Endothelial cell of umbilical vein (primary cell): ENCODE results near the gene ADAM17. TPM values are rescaled to one million over a fixed set of nuclear protein-coding genes. Genes with fewer than 3 reads are reported as not detected.

ENCODE experiments used
- BruUV-seq: library from RNA; stranded (reverse); fragments of 400-500 nt; replicated peaks from 2 replicates; lab custom pipeline; 2021; lab: Mats Ljungman, UMichigan
- CTCF ChIA-PET: fragments of 300-600, 350-600 bp; sonication (Branson Sonifier 250); formaldehyde crosslinking; loops from one replicate; lab custom pipeline; 2021; ENCODE audit warnings: antibody characterized with exemption, inconsistent platforms; lab: Charles Lee
- POLR2A ChIA-PET: fragments of 300-600, 350-600 bp; sonication (Branson Sonifier 250); formaldehyde crosslinking; loops from one replicate; lab custom pipeline; 2021; ENCODE audit warnings: antibody characterized with exemption, inconsistent platforms; lab: Charles Lee
- DNase-seq: peaks from one replicate; pipeline ENCODE4 v3.0.0-alpha.2; 2011; ENCODE audit warnings: low read depth, low spot score
- FAIRE-seq: peaks from 2 replicates; lab custom pipeline; 2011; peaks lifted over from hg19 to GRCh38; lab: Jason Lieb, UNC
- H2AFZ ChIP-seq: 2 replicates; pipeline ENCODE4 v1.6.0; 2012; ENCODE audit warnings: low read depth, low read length, control low read depth, inconsistent platforms
- H3K27ac ChIP-seq: 2 replicates; pipeline ENCODE4 v1.5.1; 2011; ENCODE audit warnings: low read depth, mild to moderate bottlenecking, control low read depth, low read length, moderate library complexity; ENCODE audit not compliant: insufficient read depth
- H3K27me3 ChIP-seq, 2 experiments: 2 replicates each; pipeline versions ENCODE4 v1.6.0 to v1.6.1; 2011; ENCODE audit warnings: low read length in 2 of 2, mixed read lengths in 1 of 2; ENCODE audit not compliant: control insufficient read depth in 2 of 2, insufficient read depth in 2 of 2
- H3K36me3 ChIP-seq, 2 experiments: 2 replicates in 1 of 2; 3 replicates in 1 of 2; pipeline ENCODE4 v1.5.1; 2011; ENCODE audit warnings: low read length in 2 of 2, mild to moderate bottlenecking in 1 of 2, moderate library complexity in 1 of 2; ENCODE audit not compliant: control insufficient read depth in 2 of 2, insufficient read depth in 2 of 2; ENCODE audit errors: extremely low read depth in 1 of 2
- H3K4me1 ChIP-seq: 3 replicates; pipeline ENCODE4 v1.5.1; 2011; ENCODE audit warnings: mild to moderate bottlenecking, low read length; ENCODE audit not compliant: control insufficient read depth, insufficient read depth; ENCODE audit errors: extremely low read depth
- H3K4me2 ChIP-seq: 2 replicates; pipeline ENCODE4 v1.6.1; 2011; ENCODE audit warnings: low read length, control low read depth, mixed read lengths; ENCODE audit not compliant: insufficient read depth
- H3K4me3 ChIP-seq, 3 experiments: fragments of 200-600 bp in 1 of 3; sonication (generic), shearing (Covaris generic) in 1 of 3; replicated peaks in 1 of 3; 2 replicates each; pipeline ENCODE4 v1.5.1; 2011 to 2016; ENCODE audit warnings: control low read depth in 3 of 3, low read length in 3 of 3, mild to moderate bottlenecking in 2 of 3, inconsistent platforms in 1 of 3, low read depth in 1 of 3, moderate library complexity in 1 of 3; ENCODE audit not compliant: insufficient read depth in 1 of 3
- H3K79me2 ChIP-seq: 2 replicates; pipeline ENCODE4 v1.6.0; 2012; ENCODE audit warnings: low read length, inconsistent platforms; ENCODE audit not compliant: control insufficient read depth, insufficient read depth
- H3K9ac ChIP-seq: replicated peaks from 2 replicates; pipeline ENCODE3; 2011; ENCODE audit warnings: low read length, control low read depth; ENCODE audit not compliant: insufficient read depth; ENCODE audit errors: extremely low read depth
- H3K9me1 ChIP-seq: replicated peaks from 3 replicates; pipeline ENCODE4 v1.6.0; 2011; ENCODE audit warnings: mild to moderate bottlenecking, low read length; ENCODE audit not compliant: control insufficient read depth, insufficient read depth; ENCODE audit errors: extremely low read depth
- H3K9me3 ChIP-seq: replicated peaks from 2 replicates; pipeline ENCODE4 v1.5.1; 2012; ENCODE audit warnings: low read length, inconsistent platforms; ENCODE audit not compliant: control insufficient read depth, insufficient read depth
- H4K20me1 ChIP-seq: replicated peaks from 2 replicates; pipeline ENCODE3; 2011; ENCODE audit warnings: mild to moderate bottlenecking, low read length; ENCODE audit not compliant: control insufficient read depth, insufficient read depth; ENCODE audit errors: extremely low read depth
- EZH2 ChIP-seq: IDR thresholded peaks from 2 replicates; pipeline ENCODE4 v1.6.1; 2012; ENCODE audit warnings: borderline replicate concordance, low read depth, mild to moderate bottlenecking, moderate library complexity, low read length, inconsistent platforms; ENCODE audit not compliant: severe bottlenecking
- FOS ChIP-seq: IDR thresholded peaks from 2 replicates; pipeline ENCODE4 v1.6.1; 2011; ENCODE audit warnings: mild to moderate bottlenecking, low read length, moderate library complexity, borderline replicate concordance; ENCODE audit not compliant: insufficient read depth
- GATA2 ChIP-seq: IDR thresholded peaks from 2 replicates; pipeline ENCODE4 v1.7.0; 2011; ENCODE audit warnings: low read depth, mild to moderate bottlenecking, moderate library complexity, mixed read lengths, low read length; ENCODE audit not compliant: insufficient read length, insufficient read depth
- JUN ChIP-seq: IDR thresholded peaks from 2 replicates; pipeline ENCODE4 v1.6.1; 2011; ENCODE audit warnings: borderline replicate concordance, low read depth; ENCODE audit not compliant: insufficient read length, insufficient read depth
- MYC ChIP-seq: IDR thresholded peaks from one replicate; pipeline ENCODE4 v1.6.1; 2011; ENCODE audit warnings: mild to moderate bottlenecking, low read depth, low read length
- POLR2A ChIP-seq: IDR thresholded peaks from 2 replicates; pipeline ENCODE4 v1.6.1; 2012; ENCODE audit warnings: low read depth, mild to moderate bottlenecking, control low read depth, low read length
- POLR2AphosphoS5 ChIP-seq: IDR thresholded peaks from 2 replicates; pipeline ENCODE4 v1.6.1; 2012; ENCODE audit warnings: low read depth, mild to moderate bottlenecking, control low read depth, low read length, moderate library complexity; ENCODE audit not compliant: insufficient read depth
- dilution Hi-C: fragments of 300-500 bp; cut with MboI; formaldehyde crosslinking; loops from one replicate; pipeline ENCODE4 v1.15.0; 2019; ENCODE audit warnings: low sequenced_read_pairs; ENCODE audit not compliant: extremely low pct_ligation_motif_present
- intact Hi-C: fragments of 100-400 bp; cut with micrococcal nuclease; formaldehyde crosslinking; loops from one replicate; pipeline ENCODE4 v1.10.0; 2022
- polyA plus RNA-seq, 4 experiments: library from polyadenylated mRNA; depleted of rRNA in 3 of 4; stranded (reverse) in 3 of 4; unstranded in 1 of 4; fragments of >200 nt; gene quantifications; 2 replicates each; pipeline versions ENCODE4 v1.2.1 to v1.2.3, GENCODE V29; 2011 to 2012; ENCODE audit warnings: missing spikeins in 1 of 4
- total RNA-seq: library from RNA; stranded (reverse); gene quantifications from 2 replicates; pipeline ENCODE4 v1.2.3, GENCODE V29; 2021
- TF ChIP-seq, protein P1 (sequence below): IDR thresholded peaks from 2 replicates; pipeline ENCODE4 v1.6.1; 2011; ENCODE audit not compliant: insufficient read depth, insufficient read length
- TF ChIP-seq, protein P2 (sequence below), 2 donors: IDR thresholded peaks; 1 replicate in 1 of 2; 2 replicates in 1 of 2; pipeline ENCODE4 v1.5.1; 2011; ENCODE audit warnings: low read length in 2 of 2, mild to moderate bottlenecking in 2 of 2, moderate library complexity in 2 of 2, control low read depth in 1 of 2, inconsistent platforms in 1 of 2, low read depth in 1 of 2; ENCODE audit not compliant: insufficient read depth in 1 of 2; ENCODE audit errors: extremely low read depth in 1 of 2

ADAM17 gene
- total and polyA plus RNA-seq, 2 donors (not counting 3 experiments of a cell fraction or from before 2014, with no cell fraction given) = 10.6 to 57.1 TPM

GRCh38 chr2:9536504-9536903 is 19.1 kb downstream of the ADAM17 start:
- FAIRE-seq (no peak), DNase-seq (no peak)
- H3K36me3 ChIP-seq = peaks cover 0 to 3% of the 10 kb centered on the region in 2 experiments
- ChIA-PET CTCF (no interaction called here), POLR2A (no interaction called here)
- no peak overlapping the region for H3K4me3 ChIP-seq
- dilution Hi-C loops = no loop called here
- intact Hi-C loops = no loop called here
- no peak overlapping the region for H3K27ac ChIP-seq
- no peak overlapping the region for H3K4me2 ChIP-seq
- H3K9ac ChIP-seq = no peak overlapping the region
- TF ChIP-seq EZH2 (no peak), GATA2 (no peak), POLR2A (no peak), MYC (no peak), POLR2AphosphoS5 (no peak), JUN (no peak), FOS (no peak)
- TF ChIP-seq, protein P1, sequence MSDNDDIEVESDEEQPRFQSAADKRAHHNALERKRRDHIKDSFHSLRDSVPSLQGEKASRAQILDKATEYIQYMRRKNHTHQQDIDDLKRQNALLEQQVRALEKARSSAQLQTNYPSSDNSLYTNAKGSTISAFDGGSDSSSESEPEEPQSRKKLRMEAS = no peak
- TF ChIP-seq, protein P2, sequence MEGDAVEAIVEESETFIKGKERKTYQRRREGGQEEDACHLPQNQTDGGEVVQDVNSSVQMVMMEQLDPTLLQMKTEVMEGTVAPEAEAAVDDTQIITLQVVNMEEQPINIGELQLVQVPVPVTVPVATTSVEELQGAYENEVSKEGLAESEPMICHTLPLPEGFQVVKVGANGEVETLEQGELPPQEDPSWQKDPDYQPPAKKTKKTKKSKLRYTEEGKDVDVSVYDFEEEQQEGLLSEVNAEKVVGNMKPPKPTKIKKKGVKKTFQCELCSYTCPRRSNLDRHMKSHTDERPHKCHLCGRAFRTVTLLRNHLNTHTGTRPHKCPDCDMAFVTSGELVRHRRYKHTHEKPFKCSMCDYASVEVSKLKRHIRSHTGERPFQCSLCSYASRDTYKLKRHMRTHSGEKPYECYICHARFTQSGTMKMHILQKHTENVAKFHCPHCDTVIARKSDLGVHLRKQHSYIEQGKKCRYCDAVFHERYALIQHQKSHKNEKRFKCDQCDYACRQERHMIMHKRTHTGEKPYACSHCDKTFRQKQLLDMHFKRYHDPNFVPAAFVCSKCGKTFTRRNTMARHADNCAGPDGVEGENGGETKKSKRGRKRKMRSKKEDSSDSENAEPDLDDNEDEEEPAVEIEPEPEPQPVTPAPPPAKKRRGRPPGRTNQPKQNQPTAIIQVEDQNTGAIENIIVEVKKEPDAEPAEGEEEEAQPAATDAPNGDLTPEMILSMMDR (IDR thresholded peaks at IDR 0.05; ENCODE audit: extremely low read depth in 1 of 2, insufficient read depth in 1 of 2, low read depth in 1 of 2, low read length in 2 of 2) = no peak
- H4K20me1 ChIP-seq = no peaks in the 10 kb centered on the region
- no peak overlapping the region for H2AFZ ChIP-seq
- BruUV-seq = no TSS peak
- peaks cover 4% of the 10 kb centered on the region for H3K9me1 ChIP-seq
- H3K4me1 ChIP-seq = peaks cover 12% of the 10 kb centered on the region
- peaks cover 8% of the 10 kb centered on the region for H3K79me2 ChIP-seq
- H3K27me3 ChIP-seq = no peaks in the 10 kb centered on the region
- H3K9me3 ChIP-seq = no peaks in the 10 kb centered on the region
